ENCODE data around the gene HNRNPA3.

HNRNPA3 gene

GRCh38 chr2:177268187-177268871, 55.7 kb downstream of the HNRNPA3 start:
- no peaks in the 10 kb centered on the region for H3K9me3 ChIP-seq (ENCODE audit: control extremely low read depth in 1 of 5, control insufficient read depth in 4 of 5, insufficient read depth in 2 of 5, low read depth in 1 of 5, low read length in 4 of 5)
- WGBS (ENCODE audit: insufficient coverage): 100% methylated on average over 2 of the region's 8 CpGs
- POLR2A ChIA-PET: interaction anchor here (0.7 kb wide), 1 partner anchor 13 kb away, joined by 3 read pairs; no protein-coding TSS in a partner anchor
- H3K27ac ChIP-seq (ENCODE audit: insufficient read depth in 1 of 2, low read depth in 1 of 2, low read length in 2 of 2, poor library complexity in 1 of 2, severe bottlenecking in 2 of 2): no peak overlapping the region
- no peak for DNase-seq
- H3K4me1 ChIP-seq (ENCODE audit: control extremely low read depth in 1 of 4, control insufficient read depth in 4 of 4, insufficient read depth in 4 of 4, low read length in 3 of 4): peaks cover 12 to 53% (median 26%) of the 10 kb centered on the region in 4 experiments
- CTCF ChIA-PET: interaction anchor here (0.9 to 9.0 kb wide), 8 partner anchors 12 to 104 kb away, joined by 3 to 89 read pairs (median 4); no protein-coding TSS in a partner anchor
- no peak overlapping the region for H3K4me3 ChIP-seq (ENCODE audit: control insufficient read depth in 1 of 7, extremely low read depth in 1 of 7, insufficient read depth in 4 of 7, low read depth in 2 of 7, low read length in 6 of 7)
- no peaks in the 10 kb centered on the region for H3K36me3 ChIP-seq (ENCODE audit: control insufficient read depth in 4 of 4, insufficient read depth in 4 of 4, low read length in 3 of 4)
- no peaks in the 10 kb centered on the region for H3K27me3 ChIP-seq (replicated peaks in 2 of 5; ENCODE audit: control insufficient read depth in 4 of 5, insufficient read depth in 5 of 5, low read length in 4 of 5)

GRCh38 chr2:177268901-177269300, 56.3 kb downstream of the HNRNPA3 start:
- Histone ChIP-seq H3K27ac (ENCODE audit: insufficient read depth in 1 of 2, low read depth in 1 of 2, low read length in 2 of 2, poor library complexity in 1 of 2, severe bottlenecking in 2 of 2) (no peak overlapping the region), H3K9me3 (ENCODE audit: control extremely low read depth in 1 of 5, control insufficient read depth in 4 of 5, insufficient read depth in 2 of 5, low read depth in 1 of 5, low read length in 4 of 5) (no peaks in the 10 kb centered on the region), H3K4me1 (ENCODE audit: control extremely low read depth in 1 of 4, control insufficient read depth in 4 of 4, insufficient read depth in 4 of 4, low read length in 3 of 4) (peaks cover 12 to 53% (median 26%) of the 10 kb centered on the region in 4 experiments), H3K36me3 (ENCODE audit: control insufficient read depth in 4 of 4, insufficient read depth in 4 of 4, low read length in 3 of 4) (no peaks in the 10 kb centered on the region), H3K4me3 (ENCODE audit: control insufficient read depth in 1 of 7, extremely low read depth in 1 of 7, insufficient read depth in 4 of 7, low read depth in 2 of 7, low read length in 6 of 7) (no peak overlapping the region), H3K27me3 (replicated peaks in 2 of 5; ENCODE audit: control insufficient read depth in 4 of 5, insufficient read depth in 5 of 5, low read length in 4 of 5) (no peaks in the 10 kb centered on the region)
- no CpG with 5 or more reads among the region's 7 CpGs for WGBS (ENCODE audit: insufficient coverage)
- DNase-seq: no peak
- CTCF ChIA-PET: interaction anchor here (9.0 kb wide), 1 partner anchor 25 kb away, joined by 89 read pairs; no protein-coding TSS in a partner anchor
- POLR2A ChIA-PET: no interaction called here

GRCh38 chr2:177270531-177270930, 57.9 kb downstream of the HNRNPA3 start:
- no peak overlapping the region for H3K4me3 ChIP-seq (ENCODE audit: control insufficient read depth in 1 of 7, extremely low read depth in 1 of 7, insufficient read depth in 4 of 7, low read depth in 2 of 7, low read length in 6 of 7)
- WGBS (ENCODE audit: insufficient coverage): 79% methylated on average over 4 of the region's 4 CpGs
- no peak for DNase-seq
- CTCF ChIA-PET: interaction anchor here (9.0 kb wide), 1 partner anchor 23 kb away, joined by 89 read pairs; no protein-coding TSS in a partner anchor
- POLR2A ChIA-PET: interaction anchor here (0.7 kb wide), 1 partner anchor 17 kb away, joined by 4 read pairs; no protein-coding TSS in a partner anchor
- peaks cover 12 to 46% (median 21%) of the 10 kb centered on the region in 4 experiments for H3K4me1 ChIP-seq (ENCODE audit: control extremely low read depth in 1 of 4, control insufficient read depth in 4 of 4, insufficient read depth in 4 of 4, low read length in 3 of 4)
- H3K36me3 ChIP-seq (ENCODE audit: control insufficient read depth in 4 of 4, insufficient read depth in 4 of 4, low read length in 3 of 4): no peaks in the 10 kb centered on the region
- no peaks in the 10 kb centered on the region for H3K9me3 ChIP-seq (ENCODE audit: control extremely low read depth in 1 of 5, control insufficient read depth in 4 of 5, insufficient read depth in 2 of 5, low read depth in 1 of 5, low read length in 4 of 5)
- H3K27ac ChIP-seq (ENCODE audit: insufficient read depth in 1 of 2, low read depth in 1 of 2, low read length in 2 of 2, poor library complexity in 1 of 2, severe bottlenecking in 2 of 2): no peak overlapping the region
- H3K27me3 ChIP-seq (replicated peaks in 2 of 5; ENCODE audit: control insufficient read depth in 4 of 5, insufficient read depth in 5 of 5, low read length in 4 of 5): no peaks in the 10 kb centered on the region

GRCh38 chr2:177271981-177272666, 59.5 kb downstream of the HNRNPA3 start:
- peaks cover 0 to 30% (median 8%) of the 10 kb centered on the region in 4 experiments for H3K4me1 ChIP-seq (ENCODE audit: control extremely low read depth in 1 of 4, control insufficient read depth in 4 of 4, insufficient read depth in 4 of 4, low read length in 3 of 4)
- ChIA-PET CTCF (interaction anchor here (0.9 to 2.7 kb wide), 5 partner anchors 10 to 152 kb away, joined by 3 to 12 read pairs (median 5); no protein-coding TSS in a partner anchor), POLR2A (no interaction called here)
- H3K9me3 ChIP-seq (ENCODE audit: control extremely low read depth in 1 of 5, control insufficient read depth in 4 of 5, insufficient read depth in 2 of 5, low read depth in 1 of 5, low read length in 4 of 5): no peaks in the 10 kb centered on the region
- no peaks in the 10 kb centered on the region for H3K27me3 ChIP-seq (replicated peaks in 2 of 5; ENCODE audit: control insufficient read depth in 4 of 5, insufficient read depth in 5 of 5, low read length in 4 of 5)
- no CpG with 5 or more reads among the region's 1 CpG for WGBS (ENCODE audit: insufficient coverage)
- DNase-seq: no peak
- H3K27ac ChIP-seq (ENCODE audit: insufficient read depth in 1 of 2, low read depth in 1 of 2, low read length in 2 of 2, poor library complexity in 1 of 2, severe bottlenecking in 2 of 2): no peak overlapping the region
- H3K36me3 ChIP-seq (ENCODE audit: control insufficient read depth in 4 of 4, insufficient read depth in 4 of 4, low read length in 3 of 4): no peaks in the 10 kb centered on the region
- H3K4me3 ChIP-seq (ENCODE audit: control insufficient read depth in 1 of 7, extremely low read depth in 1 of 7, insufficient read depth in 4 of 7, low read depth in 2 of 7, low read length in 6 of 7): no peak overlapping the region

- H3K36me3 ChIP-seq (ENCODE audit: control insufficient read depth in 4 of 4, insufficient read depth in 4 of 4, low read length in 3 of 4): no peaks in the 10 kb centered on the region
- no peak overlapping the region for H3K4me3 ChIP-seq (ENCODE audit: control insufficient read depth in 1 of 7, extremely low read depth in 1 of 7, insufficient read depth in 4 of 7, low read depth in 2 of 7, low read length in 6 of 7)
- peaks cover 0 to 25% (median 6%) of the 10 kb centered on the region in 4 experiments for H3K4me1 ChIP-seq (ENCODE audit: control extremely low read depth in 1 of 4, control insufficient read depth in 4 of 4, insufficient read depth in 4 of 4, low read length in 3 of 4)
- no peaks in the 10 kb centered on the region for H3K27me3 ChIP-seq (replicated peaks in 2 of 5; ENCODE audit: control insufficient read depth in 4 of 5, insufficient read depth in 5 of 5, low read length in 4 of 5)
- ChIA-PET CTCF (interaction anchor here (0.7 to 2.7 kb wide), 5 partner anchors 8 to 152 kb away, joined by 3 to 12 read pairs (median 4); partner anchors contain the start of gene NFE2L2), POLR2A (no interaction called here)
- H3K9me3 ChIP-seq (ENCODE audit: control extremely low read depth in 1 of 5, control insufficient read depth in 4 of 5, insufficient read depth in 2 of 5, low read depth in 1 of 5, low read length in 4 of 5): no peaks in the 10 kb centered on the region
- 82% methylated on average over 1 of the region's 2 CpGs for WGBS (ENCODE audit: insufficient coverage)
- H3K27ac ChIP-seq (ENCODE audit: insufficient read depth in 1 of 2, low read depth in 1 of 2, low read length in 2 of 2, poor library complexity in 1 of 2, severe bottlenecking in 2 of 2): no peak overlapping the region
- DNase-seq: no peak
These were observed 60.2 kb downstream of the HNRNPA3 start for GRCh38 chr2:177272765-177273164.

GRCh38 chr2:177273408-177273807, 60.8 kb downstream of the HNRNPA3 start:
- no peaks in the 10 kb centered on the region for H3K27me3 ChIP-seq (replicated peaks in 2 of 5; ENCODE audit: control insufficient read depth in 4 of 5, insufficient read depth in 5 of 5, low read length in 4 of 5)
- ChIA-PET POLR2A (no interaction called here), CTCF (interaction anchor here (0.7 to 2.7 kb wide), 4 partner anchors 8 to 20 kb away, joined by 3 to 12 read pairs (median 5); partner anchors contain the start of gene NFE2L2)
- no peak overlapping the region for H3K4me3 ChIP-seq (ENCODE audit: control insufficient read depth in 1 of 7, extremely low read depth in 1 of 7, insufficient read depth in 4 of 7, low read depth in 2 of 7, low read length in 6 of 7)
- 100% methylated on average over 3 of the region's 3 CpGs for WGBS (ENCODE audit: insufficient coverage)
- H3K36me3 ChIP-seq (ENCODE audit: control insufficient read depth in 4 of 4, insufficient read depth in 4 of 4, low read length in 3 of 4): no peaks in the 10 kb centered on the region
- peaks cover 0 to 20% (median 6%) of the 10 kb centered on the region in 4 experiments for H3K4me1 ChIP-seq (ENCODE audit: control extremely low read depth in 1 of 4, control insufficient read depth in 4 of 4, insufficient read depth in 4 of 4, low read length in 3 of 4)
- no peaks in the 10 kb centered on the region for H3K9me3 ChIP-seq (ENCODE audit: control extremely low read depth in 1 of 5, control insufficient read depth in 4 of 5, insufficient read depth in 2 of 5, low read depth in 1 of 5, low read length in 4 of 5)
- no peak overlapping the region for H3K27ac ChIP-seq (ENCODE audit: insufficient read depth in 1 of 2, low read depth in 1 of 2, low read length in 2 of 2, poor library complexity in 1 of 2, severe bottlenecking in 2 of 2)
- DNase-seq: no peak
